Measurements from ENCODE around the gene HS3ST5. TPM values are rescaled to one million over a fixed set of nuclear protein-coding genes. Genes with fewer than 3 reads are reported as not detected.

HS3ST5 gene
- total RNA-seq, 1 experiment from 2014 or later = 0.09 TPM

- no TSS peak for BruUV-seq (replicated peaks)
- Histone ChIP-seq H3K9me2 (ENCODE audit: insufficient read depth) (no peaks in the 10 kb centered on the region), H4K20me1 (ENCODE audit: insufficient read depth) (no peaks in the 10 kb centered on the region), H3K4me3 (no peak overlapping the region), H3K27me3 (ENCODE audit: insufficient read depth, low read depth) (no peaks in the 10 kb centered on the region), H2AFZ (no peak overlapping the region), H3K4me1 (replicated peaks; ENCODE audit: insufficient read depth) (no peaks in the 10 kb centered on the region), H3F3A (ENCODE audit: insufficient read depth, low read depth) (no peaks in the 10 kb centered on the region), H3K9me3 (ENCODE audit: insufficient read depth, low read depth) (no peaks in the 10 kb centered on the region), H3K79me2 (ENCODE audit: low read depth) (no peaks in the 10 kb centered on the region), H3K36me3 (ENCODE audit: low read depth) (no peaks in the 10 kb centered on the region), H3K27ac (no peak overlapping the region), H3K4me2 (no peak overlapping the region)
- CTCF ChIA-PET = no interaction called here
- POLR2A ChIA-PET (ENCODE audit: unreplicated experiment) = no interaction called here
- DNase-seq = no peak
- intact Hi-C loops (cut with micrococcal nuclease; ENCODE audit: unreplicated experiment) = no loop called here
- TF ChIP-seq EZH2 (IDR thresholded peaks at IDR 0.05; ENCODE audit: low read depth) (no peak), CTCF (conservative IDR thresholded peaks at IDR 0.05) (no peak)
These were observed 172.5 kb downstream of the HS3ST5 start for GRCh38 chr6:114170372-114170771.

- no peaks in the 10 kb centered on the region for H3K79me2 ChIP-seq (ENCODE audit: low read depth)
- no peaks in the 10 kb centered on the region for H3K36me3 ChIP-seq (ENCODE audit: low read depth)
- DNase-seq = no peak
- no peaks in the 10 kb centered on the region for H3K9me3 ChIP-seq (ENCODE audit: insufficient read depth, low read depth)
- no peak overlapping the region for H3K4me3 ChIP-seq
- no peak overlapping the region for H3K27ac ChIP-seq
- H3F3A ChIP-seq (ENCODE audit: insufficient read depth, low read depth) = no peaks in the 10 kb centered on the region
- TF ChIP-seq EZH2 (IDR thresholded peaks at IDR 0.05; ENCODE audit: low read depth) = no peak
- no peak for TF ChIP-seq CTCF (conservative IDR thresholded peaks at IDR 0.05)
- intact Hi-C loops (cut with micrococcal nuclease; ENCODE audit: unreplicated experiment) = no loop called here
- CTCF ChIA-PET = no interaction called here
- no peaks in the 10 kb centered on the region for H3K4me1 ChIP-seq (replicated peaks; ENCODE audit: insufficient read depth)
- no peak overlapping the region for H2AFZ ChIP-seq
- no TSS peak for BruUV-seq (replicated peaks)
- no peaks in the 10 kb centered on the region for H4K20me1 ChIP-seq (ENCODE audit: insufficient read depth)
- no peak overlapping the region for H3K4me2 ChIP-seq
- no peaks in the 10 kb centered on the region for H3K27me3 ChIP-seq (ENCODE audit: insufficient read depth, low read depth)
- POLR2A ChIA-PET (ENCODE audit: unreplicated experiment) = interaction anchor here (0.6 kb wide), 1 partner anchor 9 kb away, joined by 4 read pairs; no protein-coding TSS in a partner anchor
- no peaks in the 10 kb centered on the region for H3K9me2 ChIP-seq (ENCODE audit: insufficient read depth)
These were observed 173.1 kb downstream of the HS3ST5 start for GRCh38 chr6:114169763-114170162.

GRCh38 chr6:114167583-114168576 lies 174.9 kb downstream of the HS3ST5 start:
- no TSS peak for BruUV-seq (replicated peaks)
- intact Hi-C loops (cut with micrococcal nuclease; ENCODE audit: unreplicated experiment) = no loop called here
- CTCF ChIA-PET = interaction anchor here (0.6 kb wide), 1 partner anchor 1291 kb away, joined by 3 read pairs; no protein-coding TSS in a partner anchor
- TF ChIP-seq CTCF (conservative IDR thresholded peaks at IDR 0.05) (no peak), EZH2 (IDR thresholded peaks at IDR 0.05; ENCODE audit: low read depth) (no peak)
- H3K9me2 ChIP-seq (ENCODE audit: insufficient read depth) = no peaks in the 10 kb centered on the region
- no peaks in the 10 kb centered on the region for H3K27me3 ChIP-seq (ENCODE audit: insufficient read depth, low read depth)
- POLR2A ChIA-PET (ENCODE audit: unreplicated experiment) = no interaction called here
- H3K9me3 ChIP-seq (ENCODE audit: insufficient read depth, low read depth) = no peaks in the 10 kb centered on the region
- no peak overlapping the region for H3K4me3 ChIP-seq
- H3K4me1 ChIP-seq (replicated peaks; ENCODE audit: insufficient read depth) = no peaks in the 10 kb centered on the region
- H4K20me1 ChIP-seq (ENCODE audit: insufficient read depth) = no peaks in the 10 kb centered on the region
- H3K36me3 ChIP-seq (ENCODE audit: low read depth) = no peaks in the 10 kb centered on the region
- H3K4me2 ChIP-seq = no peak overlapping the region
- no peaks in the 10 kb centered on the region for H3K79me2 ChIP-seq (ENCODE audit: low read depth)
- DNase-seq = no peak
- H3K27ac ChIP-seq = no peak overlapping the region
- no peaks in the 10 kb centered on the region for H3F3A ChIP-seq (ENCODE audit: insufficient read depth, low read depth)
- 0 out of 2 replicates have a peak overlapping the region, but pooled peaks have one; percentile 15 for H2AFZ ChIP-seq

All from PC-9 (cell line).